Fibroblast of skin of abdomen (primary cell): ENCODE measurements around the gene GPC5.

Source experiments
- DNase-seq: peaks from one replicate; pipeline ENCODE4 v3.0.0-alpha.2; 2013

Gene GPC5

GRCh38 chr13:92912629-92913028 is 1514.2 kb downstream of the GPC5 start:
- no peak for DNase-seq

GRCh38 chr13:92913840-92914239 is 1515.4 kb downstream of the GPC5 start:
- DNase-seq = no peak
